ENCODE data around the gene LHX3. TPM values are rescaled to one million over a fixed set of nuclear protein-coding genes. Genes with fewer than 3 reads are reported as not detected.

The LHX3 gene
- not detected for total RNA-seq

GRCh38 chr9:136204838-136205706 is at the start of gene LHX3:
TSS of gene LHX3 (minus strand) at chr9:136205128. CDS start at chr9:136205012, 116 bp downstream.
- ChIA-PET POLR2A (no interaction called here), CTCF (no interaction called here)
- no peaks in the 10 kb centered on the region for H3K9me3 Mint-ChIP-seq
- peaks cover 2% of the 10 kb centered on the region for H3K36me3 Mint-ChIP-seq (ENCODE audit: low read depth)
- H3K27me3 Mint-ChIP-seq = peaks cover 29% of the 10 kb centered on the region
- no peak within 1 kb of the TSS for H3K4me3 Mint-ChIP-seq
- no peaks in the 10 kb centered on the region for H3K4me1 Mint-ChIP-seq
- H3K27ac Mint-ChIP-seq = no peak within 1 kb of the TSS
- DNase-seq = peak; percentile 22

GRCh38 chr9:136253246-136254130 is 48.6 kb upstream of the LHX3 start:
- no peaks in the 10 kb centered on the region for H3K36me3 Mint-ChIP-seq (ENCODE audit: low read depth)
- no peaks in the 10 kb centered on the region for H3K27me3 Mint-ChIP-seq
- H3K4me3 Mint-ChIP-seq = no peak overlapping the region
- no peak for DNase-seq
- no peaks in the 10 kb centered on the region for H3K9me3 Mint-ChIP-seq
- H3K4me1 Mint-ChIP-seq = no peaks in the 10 kb centered on the region
- POLR2A ChIA-PET = no interaction called here
- no peak overlapping the region for H3K27ac Mint-ChIP-seq
- CTCF ChIA-PET = interaction anchor here (0.7 kb wide), 1 partner anchor 13 kb away, joined by 3 read pairs; no protein-coding TSS in a partner anchor

GRCh38 chr9:136252846-136253245 is 47.9 kb upstream of the LHX3 start:
- H3K4me1 Mint-ChIP-seq = no peaks in the 10 kb centered on the region
- POLR2A ChIA-PET = no interaction called here
- H3K27me3 Mint-ChIP-seq = no peaks in the 10 kb centered on the region
- no peak overlapping the region for H3K27ac Mint-ChIP-seq
- H3K4me3 Mint-ChIP-seq = no peak overlapping the region
- CTCF ChIA-PET = no interaction called here
- DNase-seq = no peak
- no peaks in the 10 kb centered on the region for H3K36me3 Mint-ChIP-seq (ENCODE audit: low read depth)
- no peaks in the 10 kb centered on the region for H3K9me3 Mint-ChIP-seq

- Mint-ChIP-seq H3K4me1 (no peaks in the 10 kb centered on the region), H3K27ac (no peak overlapping the region), H3K36me3 (ENCODE audit: low read depth) (no peaks in the 10 kb centered on the region), H3K4me3 (no peak overlapping the region), H3K9me3 (no peaks in the 10 kb centered on the region), H3K27me3 (no peaks in the 10 kb centered on the region)
- DNase-seq = no peak
- POLR2A ChIA-PET = no interaction called here
- CTCF ChIA-PET = no interaction called here
Observed at GRCh38 chr9:136252281-136252680, 47.4 kb upstream of the LHX3 start.

- POLR2A ChIA-PET = no interaction called here
- CTCF ChIA-PET = interaction anchor here (0.9 kb wide), 1 partner anchor 11 kb away, joined by 3 read pairs; no protein-coding TSS in a partner anchor
- H3K36me3 Mint-ChIP-seq (ENCODE audit: low read depth) = no peaks in the 10 kb centered on the region
- H3K4me3 Mint-ChIP-seq = no peak overlapping the region
- no peaks in the 10 kb centered on the region for H3K4me1 Mint-ChIP-seq
- H3K9me3 Mint-ChIP-seq = no peaks in the 10 kb centered on the region
- no peak overlapping the region for H3K27ac Mint-ChIP-seq
- peaks cover 1% of the 10 kb centered on the region for H3K27me3 Mint-ChIP-seq
- no peak for DNase-seq
Observed at GRCh38 chr9:136251264-136252115, 46.6 kb upstream of the LHX3 start.

GRCh38 chr9:136250676-136251075 is 45.7 kb upstream of the LHX3 start:
- Mint-ChIP-seq H3K4me1 (peaks cover 4% of the 10 kb centered on the region), H3K27me3 (peaks cover 1% of the 10 kb centered on the region)

GRCh38 chr9:136249877-136250559 is 45.1 kb upstream of the LHX3 start:
- Mint-ChIP-seq H3K36me3 (ENCODE audit: low read depth) (no peaks in the 10 kb centered on the region), H3K4me1 (peaks cover 5% of the 10 kb centered on the region), H3K9me3 (no peaks in the 10 kb centered on the region), H3K27me3 (peaks cover 1% of the 10 kb centered on the region), H3K4me3 (no peak overlapping the region), H3K27ac (no peak overlapping the region)
- ChIA-PET CTCF (no interaction called here), POLR2A (no interaction called here)
- no peak for DNase-seq

More at GRCh38 chr9:136250676-136251075, 45.7 kb upstream of the LHX3 start:
- Mint-ChIP-seq H3K27ac (no peak overlapping the region), H3K9me3 (no peaks in the 10 kb centered on the region), H3K36me3 (ENCODE audit: low read depth) (no peaks in the 10 kb centered on the region), H3K4me3 (no peak overlapping the region)
- ChIA-PET CTCF (interaction anchor here (0.9 kb wide), 1 partner anchor 12 kb away, joined by 3 read pairs; no protein-coding TSS in a partner anchor), POLR2A (no interaction called here)
- DNase-seq = no peak

- CTCF ChIA-PET = no interaction called here
- Mint-ChIP-seq H3K4me1 (peaks cover 13% of the 10 kb centered on the region), H3K36me3 (ENCODE audit: low read depth) (no peaks in the 10 kb centered on the region), H3K27ac (no peak overlapping the region), H3K27me3 (peaks cover 1% of the 10 kb centered on the region), H3K4me3 (no peak overlapping the region), H3K9me3 (no peaks in the 10 kb centered on the region)
- no peak for DNase-seq
- POLR2A ChIA-PET = no interaction called here
Observed at GRCh38 chr9:136248951-136249876, 44.3 kb upstream of the LHX3 start.

- Mint-ChIP-seq H3K36me3 (ENCODE audit: low read depth) (no peaks in the 10 kb centered on the region), H3K4me3 (no peak overlapping the region), H3K27ac (no peak overlapping the region), H3K27me3 (peaks cover 1% of the 10 kb centered on the region), H3K9me3 (no peaks in the 10 kb centered on the region), H3K4me1 (peaks cover 24% of the 10 kb centered on the region)
- ChIA-PET POLR2A (no interaction called here), CTCF (interaction anchor here (0.8 kb wide), 1 partner anchor 19 kb away, joined by 3 read pairs; no protein-coding TSS in a partner anchor)
- DNase-seq = no peak
Observed at GRCh38 chr9:136247947-136248637, 43.2 kb upstream of the LHX3 start.

GRCh38 chr9:136247551-136247916 is 42.6 kb upstream of the LHX3 start:
- ChIA-PET CTCF (interaction anchor here (0.8 kb wide), 1 partner anchor 20 kb away, joined by 3 read pairs; no protein-coding TSS in a partner anchor), POLR2A (no interaction called here)
- Mint-ChIP-seq H3K27ac (no peak overlapping the region), H3K9me3 (no peaks in the 10 kb centered on the region), H3K4me3 (no peak overlapping the region), H3K27me3 (peaks cover 1% of the 10 kb centered on the region), H3K4me1 (peaks cover 29% of the 10 kb centered on the region), H3K36me3 (ENCODE audit: low read depth) (no peaks in the 10 kb centered on the region)
- no peak for DNase-seq

Measured in activated CD4-positive, alpha-beta T cell treated with anti-CD3 and anti-CD28 coated beads, Interleukin-2, amount 10 ng/mL, durations not matched to agents 7 days and 5 days (primary cell).